Activated CD4-positive, alpha-beta T cell treated with anti-CD3 and anti-CD28 coated beads, Interleukin-2, amount 50 U/mL, for 48 hours (primary cell): ENCODE results near the gene CYBB.
A peak's percentile ranks its signal among the peaks of the same experiment; 100 is the strongest.
"Not testable (repeated sequence)": the region's sequence is repeated elsewhere in the genome, so short reads cannot be mapped to it uniquely, and the experiment has no call there.

Experiments
- DNase-seq, 2 experiments: peaks; one replicate each; pipeline ENCODE4 v3.0.0-alpha.2; 2020

CYBB gene

GRCh38 chrX:37779857-37780256 lies at the start of gene CYBB:
Gene CYBB (plus strand): TSS chrX:37780059. CDS start chrX:37780078, 19 bp downstream.
- DNase-seq: no peak

DNA sequence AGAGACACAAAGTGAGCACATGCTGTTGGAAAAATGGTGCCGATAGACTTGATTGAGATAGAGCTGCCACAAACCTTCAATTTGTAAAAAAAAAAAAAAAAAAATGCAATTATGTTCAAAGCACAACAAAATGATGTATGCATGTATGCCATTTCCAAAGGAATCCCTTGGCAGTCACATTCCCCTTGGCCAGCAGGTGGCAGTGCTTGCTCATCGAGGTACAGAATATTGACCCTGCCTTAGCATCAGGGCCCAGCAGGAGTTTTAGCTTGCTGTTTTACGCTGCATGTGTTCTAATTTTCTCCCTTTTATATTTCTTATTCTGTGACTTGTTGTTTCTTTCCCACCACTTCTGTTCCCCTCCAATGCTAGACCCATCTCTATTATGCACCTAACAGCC lies 34.5 kb upstream of the CYBB start:
- DNase-seq: peak; percentile 75 to 78

- DNase-seq: no peak
Measured at GRCh38 chrX:37745835-37746217, 34.0 kb upstream of the CYBB start.

- DNase-seq: peak; percentile 24 to 30
Measured at GRCh38 chrX:37746218-37746941, 33.5 kb upstream of the CYBB start.

- DNase-seq: no peak
Measured at GRCh38 chrX:37746951-37747350, 32.9 kb upstream of the CYBB start.

- DNase-seq: no peak
Measured at GRCh38 chrX:37752281-37752680, 27.6 kb upstream of the CYBB start.

GRCh38 chrX:37752936-37753335 lies 26.9 kb upstream of the CYBB start:
- DNase-seq: no peak

- DNase-seq: no peak
Measured at GRCh38 chrX:37753384-37753783, 26.5 kb upstream of the CYBB start.

DNA sequence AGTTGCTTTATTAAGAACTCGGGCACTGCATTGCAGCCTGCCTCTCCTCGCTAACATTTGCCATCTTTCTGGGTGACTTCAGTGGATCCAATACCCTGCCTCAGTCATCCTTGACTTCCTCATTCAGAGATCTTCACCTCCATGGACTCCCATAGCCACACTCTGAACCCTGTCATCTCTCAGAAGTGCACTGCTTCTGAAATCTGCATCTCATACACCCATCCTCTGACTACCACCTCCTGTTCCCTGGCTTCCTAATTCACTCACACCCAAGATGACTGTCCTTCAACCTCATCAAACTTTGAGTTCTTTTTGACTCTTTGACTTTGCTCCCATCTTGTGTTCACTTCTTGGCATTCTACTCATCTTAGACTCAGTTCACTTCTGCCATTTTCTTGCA lies 25.3 kb upstream of the CYBB start:
- no peak for DNase-seq

GRCh38 chrX:37755025-37755424 lies 24.8 kb upstream of the CYBB start:
- no peak for DNase-seq

DNA sequence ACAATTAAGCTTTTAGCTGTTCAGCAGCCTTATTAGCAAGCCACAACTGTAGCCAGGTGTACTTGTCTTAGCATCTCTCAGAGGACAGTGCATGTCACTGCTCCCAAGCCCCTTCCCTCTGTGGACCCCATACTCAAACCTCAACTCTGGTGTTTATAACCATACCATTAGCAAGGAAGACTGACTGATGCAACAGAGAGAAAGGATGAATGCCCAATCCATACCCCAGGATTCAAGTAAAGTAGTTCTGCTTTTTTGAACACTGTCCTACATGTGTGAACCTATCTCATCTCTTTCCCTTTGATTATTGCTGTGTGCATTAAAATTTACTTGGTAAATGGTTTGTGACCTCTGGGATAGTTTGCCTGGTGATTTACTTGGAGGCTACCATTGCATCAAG lies 22.8 kb upstream of the CYBB start:
- no peak for DNase-seq

GRCh38 chrX:37759351-37759750 lies 20.5 kb upstream of the CYBB start:
- DNase-seq: no peak

DNA sequence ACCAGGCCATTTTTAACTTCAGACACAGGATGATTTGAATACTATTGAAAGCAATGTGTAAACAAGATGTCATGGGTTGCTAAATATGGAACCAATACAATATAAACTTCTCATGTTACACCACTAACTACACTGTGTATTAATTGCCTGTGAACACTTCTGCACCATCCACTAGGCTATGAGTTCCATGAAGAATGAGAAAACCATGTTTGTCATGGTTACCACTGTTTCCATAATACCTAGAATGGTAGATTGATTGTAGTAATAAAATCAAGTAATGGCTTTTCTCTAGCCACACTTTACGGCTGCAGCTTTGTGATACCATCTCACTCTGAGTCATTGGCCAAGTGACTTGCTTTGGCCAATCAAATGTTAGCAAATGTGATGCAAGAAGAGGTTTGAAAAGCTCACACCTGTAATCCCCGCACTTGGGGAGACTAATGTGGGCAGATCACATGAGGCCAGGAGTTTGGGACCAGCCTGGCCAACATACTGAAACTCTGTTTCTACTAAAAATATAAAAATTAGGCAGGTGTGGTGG lies 19.9 kb upstream of the CYBB start:
- no peak for DNase-seq

- DNase-seq: no peak
Measured at GRCh38 chrX:37763400-37763799, 16.5 kb upstream of the CYBB start.

DNA sequence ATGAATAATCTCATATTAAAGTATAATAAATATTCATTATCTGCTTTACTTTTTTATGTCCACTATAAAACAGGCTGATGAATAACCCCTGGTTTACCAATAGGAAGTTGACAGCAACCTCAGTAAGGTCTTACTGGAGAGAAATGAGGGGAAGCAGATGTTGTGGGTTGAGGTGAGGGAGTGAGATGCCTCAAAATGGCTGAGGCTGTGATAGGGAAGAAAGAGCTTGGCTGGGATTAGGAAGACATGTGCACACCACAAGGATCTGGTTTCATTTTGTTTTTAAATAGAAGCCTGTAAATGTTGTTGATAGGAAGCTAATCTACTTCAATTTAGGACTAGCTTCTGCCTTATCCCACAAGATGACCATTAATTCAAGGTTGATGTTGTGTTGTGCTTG lies 14.4 kb upstream of the CYBB start:
- no peak for DNase-seq

DNA sequence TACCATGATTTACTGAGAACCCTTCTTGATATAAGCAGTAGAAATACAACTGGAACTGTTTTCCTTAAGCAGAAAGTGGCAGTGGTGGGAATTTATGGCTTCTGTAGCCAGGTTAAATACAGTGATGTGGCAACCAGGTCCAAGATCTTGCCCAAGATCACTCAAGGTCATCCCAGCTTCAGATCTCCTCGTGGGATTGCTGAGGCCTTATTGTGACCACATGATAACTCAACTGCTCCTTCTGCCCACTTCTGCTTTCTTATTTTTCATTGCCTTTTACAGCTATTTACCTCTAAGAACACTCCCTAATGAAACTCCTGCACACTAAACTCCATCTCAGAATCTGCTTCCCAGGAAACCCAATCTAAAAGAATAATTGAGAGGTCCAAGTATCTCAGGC lies 12.4 kb upstream of the CYBB start:
- DNase-seq: no peak

DNA sequence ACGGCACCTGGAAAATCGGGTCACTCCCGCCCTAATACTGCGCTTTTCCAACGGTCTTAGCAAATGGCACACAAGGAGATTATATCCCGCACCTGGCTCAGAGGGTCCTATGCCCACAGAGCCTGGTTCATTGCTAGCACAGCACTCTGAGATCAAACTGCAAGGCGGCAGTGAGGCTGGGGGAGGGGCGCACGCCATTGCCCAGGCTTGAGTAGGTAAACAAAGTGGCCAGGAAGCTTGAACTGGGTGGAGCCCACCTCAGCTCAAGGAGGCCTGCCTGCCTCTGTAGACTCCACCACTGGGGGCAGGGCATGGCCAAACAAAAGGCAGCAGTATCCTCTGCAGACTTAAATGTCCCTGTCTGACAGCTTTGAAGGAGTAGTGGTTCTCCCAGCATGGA lies 11.0 kb upstream of the CYBB start:
- not testable (repeated sequence) for DNase-seq

- no peak for DNase-seq
Measured at GRCh38 chrX:37776283-37776986, 3.4 kb upstream of the CYBB start.

- no peak for DNase-seq
Measured at GRCh38 chrX:37776987-37777325, 2.9 kb upstream of the CYBB start.

DNA sequence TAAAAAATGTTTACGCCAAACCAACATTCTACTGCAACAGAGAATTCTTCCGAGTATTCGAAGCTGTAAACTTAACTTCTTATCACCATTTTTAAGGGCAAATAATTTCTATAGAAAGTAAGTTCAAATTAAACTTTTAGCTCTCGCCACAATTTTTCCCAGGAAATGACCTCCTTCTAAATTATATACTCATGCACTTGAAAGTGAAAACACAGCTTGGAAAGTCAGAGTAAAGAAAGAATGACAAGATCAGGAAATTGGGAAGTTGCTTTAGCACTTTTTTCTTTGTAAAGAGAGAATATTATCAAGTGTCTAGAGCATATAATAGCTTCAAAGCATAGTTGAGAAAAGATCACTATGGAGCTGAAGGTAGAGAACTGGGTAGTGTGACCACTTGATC lies 1.2 kb downstream of the CYBB start:
- DNase-seq: no peak

DNA sequence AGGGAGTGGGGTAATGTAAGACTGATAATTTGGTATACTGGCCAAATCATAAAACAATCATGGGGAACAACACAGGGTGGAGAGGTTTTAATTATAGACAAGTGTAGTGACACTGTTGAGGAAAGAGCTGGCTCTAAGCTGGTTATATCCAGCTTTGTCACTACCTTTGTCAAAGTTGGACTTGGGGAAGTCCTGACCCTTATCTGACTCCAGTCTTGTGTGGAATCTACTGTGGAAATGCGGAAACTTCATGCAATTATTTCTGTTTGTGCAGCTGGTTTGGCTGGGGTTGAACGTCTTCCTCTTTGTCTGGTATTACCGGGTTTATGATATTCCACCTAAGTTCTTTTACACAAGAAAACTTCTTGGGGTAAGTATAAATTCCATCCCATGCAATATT lies 2.0 kb downstream of the CYBB start:
- DNase-seq: no peak

DNA sequence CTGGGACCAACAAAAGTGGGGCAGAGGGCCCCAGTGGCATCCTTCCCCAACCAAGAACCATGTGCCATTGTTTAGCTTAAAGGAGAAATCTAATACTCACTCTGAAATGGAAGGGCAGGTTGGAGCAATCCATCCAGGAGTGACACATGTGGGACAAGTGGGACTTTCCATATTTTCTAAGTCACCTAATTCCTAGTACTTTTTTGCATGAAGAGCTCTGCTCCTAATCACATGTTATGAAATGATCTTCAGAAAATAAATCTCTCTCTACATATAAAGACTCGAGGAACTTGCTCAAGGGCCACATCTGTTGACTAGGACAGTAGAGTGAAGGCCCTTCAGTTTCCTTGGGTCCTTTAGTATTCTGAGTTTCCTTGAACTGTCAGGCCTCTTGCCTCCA lies 2.5 kb downstream of the CYBB start:
- no peak for DNase-seq

GRCh38 chrX:37783305-37783704 lies 3.4 kb downstream of the CYBB start:
- no peak for DNase-seq

DNA sequence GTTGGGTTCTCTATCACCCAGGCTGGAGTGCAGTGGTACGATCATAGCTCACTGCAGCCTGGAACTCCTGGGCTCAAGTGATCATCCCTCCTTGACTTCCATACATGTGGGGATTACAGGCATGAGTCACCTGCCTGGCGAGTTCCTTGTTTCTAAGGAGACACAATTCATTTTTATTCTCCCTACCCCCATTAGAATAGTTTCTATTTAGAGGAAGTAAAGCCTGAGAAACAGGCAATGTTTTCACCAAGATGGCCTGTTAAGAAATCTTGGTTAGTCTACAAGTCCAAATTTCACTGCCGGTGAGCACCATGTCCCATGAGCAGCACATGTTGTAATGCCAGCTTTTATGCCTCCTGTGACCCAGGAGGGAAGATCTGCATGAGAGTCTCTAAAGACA lies 5.7 kb downstream of the CYBB start:
- no peak for DNase-seq
